Stimulated activated CD8-positive, alpha-beta memory T cell treated with anti-CD3 and anti-CD28 coated beads, Interleukin-7, amount 100 ng/mL, for 4 hours (primary cell): ENCODE measurements around the gene TNC.

Experiments
- DNase-seq, 2 donors: peaks; one replicate each; pipeline ENCODE4 v3.0.0-alpha.2; 2020; ENCODE audit warnings: low read depth in 2 of 2

TNC gene

DNA sequence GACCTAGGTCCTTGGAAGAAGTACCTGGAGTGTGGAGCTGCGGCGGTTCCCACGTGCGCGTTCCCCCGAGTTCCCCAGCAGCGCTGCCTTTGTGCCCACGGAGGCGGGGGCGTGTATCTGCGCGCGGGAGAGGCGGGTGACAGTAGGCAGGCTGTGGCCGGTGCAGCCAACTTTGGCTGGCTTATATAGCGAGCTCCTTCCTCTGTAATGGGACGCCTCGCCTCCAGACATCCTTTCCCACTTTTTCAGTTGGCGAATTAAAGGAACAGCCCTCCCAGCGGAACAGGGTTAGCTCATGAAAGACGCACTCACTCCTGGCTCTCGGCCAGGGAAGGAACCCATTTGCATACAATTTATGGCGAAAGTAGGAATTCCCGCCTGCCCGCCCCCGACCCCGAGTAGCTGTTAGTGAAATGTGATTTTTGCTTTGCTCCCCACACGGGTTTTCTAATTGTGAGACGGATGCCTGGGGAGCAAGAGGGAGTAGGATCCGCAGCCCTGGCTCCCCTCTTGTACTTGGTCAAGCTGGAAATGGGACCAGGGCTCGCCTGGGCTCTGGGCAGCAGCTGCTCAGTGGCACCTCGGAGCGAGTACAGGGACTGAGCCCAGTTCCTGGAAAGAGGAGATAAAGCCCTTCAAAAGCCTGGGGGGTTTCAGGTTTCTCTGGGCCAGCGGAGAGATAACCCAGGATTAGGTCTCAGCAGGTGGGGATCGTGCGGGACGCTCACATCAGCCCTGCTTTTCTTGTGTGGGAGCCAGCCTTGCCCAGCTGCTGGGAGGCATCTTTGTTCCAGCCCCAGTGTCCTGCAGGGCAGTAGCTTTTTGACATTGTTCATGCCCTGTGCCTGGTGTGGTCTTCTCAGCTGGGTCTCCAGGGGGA lies at the start of gene TNC:
Gene TNC (minus strand): TSS at position 159 of the 880 bp plus-strand sequence. CDS start 27,139 bp downstream, outside the sequence.
- DNase-seq: no peak

- no peak for DNase-seq
Measured at GRCh38 chr9:115167175-115167574, 49.2 kb upstream of the TNC start.

DNA sequence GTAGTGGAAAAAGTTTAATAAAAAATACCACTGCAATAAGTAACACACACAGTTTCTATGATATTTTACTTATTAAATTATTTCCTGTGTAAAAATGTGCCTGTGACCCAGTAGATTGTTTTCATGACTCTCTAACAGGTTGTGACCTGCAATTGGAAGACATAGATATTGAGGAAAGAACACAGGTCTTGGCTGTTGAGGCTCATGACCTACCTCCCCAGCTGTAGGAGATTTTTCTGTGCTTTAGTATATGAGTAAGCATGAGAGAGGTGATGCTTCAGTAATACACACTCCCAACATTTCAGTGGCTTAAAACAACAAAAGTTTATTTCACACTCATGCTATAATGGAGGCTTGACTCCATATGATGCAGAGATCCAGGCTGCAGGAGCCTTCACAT lies 47.3 kb upstream of the TNC start:
- DNase-seq: no peak

- no peak for DNase-seq
Measured at GRCh38 chr9:115164511-115164974, 46.6 kb upstream of the TNC start.

GRCh38 chr9:115162946-115163345 lies 45.0 kb upstream of the TNC start:
- DNase-seq: no peak

- no peak for DNase-seq
Measured at GRCh38 chr9:115161446-115161845, 43.5 kb upstream of the TNC start.

- DNase-seq: no peak
Measured at GRCh38 chr9:115158661-115159481, 40.9 kb upstream of the TNC start.

DNA sequence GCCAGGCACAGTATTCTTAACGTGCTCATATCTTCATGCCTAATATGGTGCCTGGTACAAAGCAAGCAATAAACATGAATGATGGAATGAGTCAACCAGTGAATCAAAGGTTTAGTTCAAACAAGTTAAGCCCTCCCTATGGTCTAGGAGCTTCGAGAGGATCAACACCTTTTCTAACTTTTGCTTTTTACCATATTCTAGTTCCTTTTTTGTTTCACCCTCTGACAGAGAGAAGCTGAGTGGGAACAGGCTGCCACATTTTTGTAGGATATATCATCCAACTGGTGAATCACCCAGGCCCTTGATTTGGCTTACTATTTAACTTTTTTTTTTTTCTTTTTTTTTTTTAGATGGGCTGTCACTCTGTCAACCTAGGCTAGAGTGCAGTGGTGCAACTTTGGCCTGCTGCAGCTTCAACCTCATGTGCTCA lies 39.3 kb upstream of the TNC start:
- DNase-seq: no peak

DNA sequence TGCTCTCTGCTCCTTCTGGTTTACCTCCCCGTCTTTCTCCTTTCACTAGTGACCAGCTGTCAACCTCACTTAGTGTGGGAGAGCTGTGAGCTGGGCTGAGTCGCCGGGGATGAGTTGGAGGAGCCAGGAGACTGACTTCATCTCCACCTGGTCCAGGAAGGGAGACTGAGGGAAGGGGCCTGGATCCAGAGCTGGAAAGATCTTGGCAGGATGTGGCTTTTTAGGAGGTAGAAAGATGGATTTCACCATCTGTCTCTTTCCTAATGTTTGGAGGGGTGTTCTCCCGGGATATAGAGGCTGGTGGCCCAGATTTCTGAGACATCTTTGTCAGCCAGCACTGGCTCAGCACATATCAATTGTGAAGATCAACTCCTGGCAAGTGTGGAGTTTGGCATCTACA lies 37.1 kb upstream of the TNC start:
- no peak for DNase-seq

DNA sequence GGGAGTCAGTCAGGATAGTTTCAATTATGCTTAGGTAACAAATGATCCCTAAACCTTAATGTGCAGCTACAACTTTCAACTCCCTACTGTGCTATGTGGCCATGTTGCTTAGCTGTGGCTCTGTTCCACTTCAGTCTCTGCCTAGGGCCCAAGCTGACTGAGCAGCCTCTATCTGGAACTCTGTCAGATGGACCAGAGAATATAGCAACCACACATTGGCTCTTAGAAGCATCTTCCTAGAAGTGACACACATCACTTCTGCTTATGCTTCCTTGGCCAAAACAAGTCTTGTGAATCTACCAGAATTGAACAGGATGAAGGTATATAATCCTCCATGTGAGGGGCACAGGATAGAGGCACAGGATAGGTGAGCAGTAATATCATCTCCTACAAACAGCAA lies 36.7 kb upstream of the TNC start:
- no peak for DNase-seq

- DNase-seq: no peak
Measured at GRCh38 chr9:115152281-115152820, 34.4 kb upstream of the TNC start.

DNA sequence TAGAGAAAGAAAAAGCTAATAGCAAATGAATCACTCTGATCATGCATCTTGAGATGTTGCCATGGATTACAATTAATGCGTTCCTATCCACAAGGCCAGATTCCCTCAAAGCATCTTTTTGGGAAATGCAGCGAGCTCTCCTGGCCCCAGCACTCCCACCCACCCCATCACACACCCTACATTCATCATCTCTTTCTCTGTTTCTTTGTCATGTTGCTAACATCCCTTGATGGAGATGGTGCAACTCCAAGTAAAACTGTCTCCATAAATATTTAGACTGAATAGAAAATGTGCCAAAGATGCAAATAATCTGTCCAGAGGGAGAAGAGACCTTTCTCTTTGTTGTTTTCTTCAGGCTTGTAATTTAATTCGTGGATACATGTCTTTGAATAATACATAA lies 30.8 kb upstream of the TNC start:
- DNase-seq: no peak

DNA sequence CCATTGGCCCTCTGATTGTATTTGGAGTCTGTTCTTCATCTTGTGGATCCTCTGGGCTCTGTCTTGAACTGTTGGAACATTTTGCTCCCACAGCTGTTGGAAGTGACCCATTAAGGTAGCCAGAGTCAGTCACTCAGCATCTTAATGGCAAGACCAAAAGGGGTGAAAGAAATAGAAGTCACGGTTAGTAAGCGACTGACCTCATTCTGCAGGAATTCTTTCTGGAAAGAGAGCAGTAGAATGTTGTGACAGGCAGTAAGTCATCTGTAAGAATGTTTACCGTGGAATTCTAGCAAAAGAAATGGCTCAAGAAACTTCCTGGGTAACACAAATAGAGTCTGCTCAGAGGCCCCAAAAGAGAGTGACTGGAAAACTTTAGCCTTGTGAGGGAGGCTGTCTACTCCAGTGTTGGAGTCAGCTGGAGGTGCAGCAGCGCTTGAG lies 28.6 kb upstream of the TNC start:
- no peak for DNase-seq

DNA sequence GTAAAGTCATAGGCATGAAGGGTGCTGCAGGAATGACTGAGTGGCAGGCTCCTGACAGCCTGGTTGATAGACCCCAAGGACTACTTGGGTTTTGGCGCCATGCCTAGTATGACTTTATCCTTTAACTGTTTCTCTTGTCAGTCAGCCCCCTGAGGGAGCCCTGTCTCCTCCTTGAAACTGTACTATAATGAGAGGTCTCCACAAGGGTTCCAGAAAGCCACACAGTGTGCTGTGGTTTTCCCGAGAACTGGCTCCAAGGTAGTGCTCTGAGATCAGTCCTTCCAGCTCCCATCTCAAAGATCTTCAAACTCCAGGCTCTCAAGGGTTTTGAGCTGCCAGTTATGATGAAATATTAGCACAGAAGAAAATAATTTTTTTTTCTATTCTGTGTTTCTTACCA lies 26.7 kb upstream of the TNC start:
- no peak for DNase-seq

GRCh38 chr9:115143689-115144088 lies 25.7 kb upstream of the TNC start:
- no peak for DNase-seq

- no peak for DNase-seq
Measured at GRCh38 chr9:115142517-115143270, 24.7 kb upstream of the TNC start.

- no peak for DNase-seq
Measured at GRCh38 chr9:115142090-115142489, 24.1 kb upstream of the TNC start.

- DNase-seq: no peak
Measured at GRCh38 chr9:115141612-115142011, 23.7 kb upstream of the TNC start.

DNA sequence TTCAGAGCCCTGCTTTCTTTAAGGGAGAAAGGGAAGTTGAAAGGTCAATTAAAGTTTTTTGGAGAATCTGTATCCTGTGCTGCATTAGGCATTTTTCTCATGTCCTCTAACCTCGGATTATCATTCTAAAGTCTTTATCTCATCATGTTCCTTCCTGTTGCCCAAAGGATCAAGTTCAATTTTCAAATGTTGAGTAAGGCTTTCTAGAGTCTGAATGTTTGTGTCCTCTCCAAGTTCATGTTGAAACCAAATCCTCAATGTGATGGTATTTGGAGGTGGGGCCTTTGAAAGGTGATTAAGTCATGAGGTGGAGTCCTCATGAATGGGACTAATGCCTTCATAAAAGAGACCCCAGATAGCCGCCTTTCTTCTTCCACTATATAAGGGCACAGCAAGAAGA lies 20.2 kb upstream of the TNC start:
- no peak for DNase-seq

DNA sequence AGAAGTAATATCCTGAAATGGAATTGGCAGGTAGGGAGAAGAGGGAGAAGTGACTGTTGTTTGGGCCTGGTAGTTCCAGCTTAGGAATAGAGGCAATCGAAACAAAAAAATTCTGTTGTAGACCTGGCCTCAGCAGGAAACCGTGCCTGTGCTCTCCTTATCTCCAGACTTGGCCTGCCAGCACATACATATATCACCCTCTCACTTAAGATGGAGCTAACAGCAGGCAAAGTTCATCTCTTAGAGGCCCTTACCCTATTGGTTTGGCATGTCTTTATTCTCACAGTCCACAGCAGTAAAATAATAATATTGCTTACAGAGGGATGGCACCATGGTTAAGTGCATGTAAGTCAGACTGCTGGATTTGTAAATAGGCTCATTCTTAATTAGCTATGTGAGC lies 19.6 kb upstream of the TNC start:
- no peak for DNase-seq
